Fibroblast of skin of right quadriceps (primary cell): ENCODE results near the gene ARMC5.
"Not testable (repeated sequence)": the region's sequence is repeated elsewhere in the genome, so short reads cannot be mapped to it uniquely, and the experiment has no call there.

ENCODE experiments used
- DNase-seq: peaks from one replicate; pipeline ENCODE4 v3.0.0-alpha.2; 2013

ARMC5 gene, protein sequence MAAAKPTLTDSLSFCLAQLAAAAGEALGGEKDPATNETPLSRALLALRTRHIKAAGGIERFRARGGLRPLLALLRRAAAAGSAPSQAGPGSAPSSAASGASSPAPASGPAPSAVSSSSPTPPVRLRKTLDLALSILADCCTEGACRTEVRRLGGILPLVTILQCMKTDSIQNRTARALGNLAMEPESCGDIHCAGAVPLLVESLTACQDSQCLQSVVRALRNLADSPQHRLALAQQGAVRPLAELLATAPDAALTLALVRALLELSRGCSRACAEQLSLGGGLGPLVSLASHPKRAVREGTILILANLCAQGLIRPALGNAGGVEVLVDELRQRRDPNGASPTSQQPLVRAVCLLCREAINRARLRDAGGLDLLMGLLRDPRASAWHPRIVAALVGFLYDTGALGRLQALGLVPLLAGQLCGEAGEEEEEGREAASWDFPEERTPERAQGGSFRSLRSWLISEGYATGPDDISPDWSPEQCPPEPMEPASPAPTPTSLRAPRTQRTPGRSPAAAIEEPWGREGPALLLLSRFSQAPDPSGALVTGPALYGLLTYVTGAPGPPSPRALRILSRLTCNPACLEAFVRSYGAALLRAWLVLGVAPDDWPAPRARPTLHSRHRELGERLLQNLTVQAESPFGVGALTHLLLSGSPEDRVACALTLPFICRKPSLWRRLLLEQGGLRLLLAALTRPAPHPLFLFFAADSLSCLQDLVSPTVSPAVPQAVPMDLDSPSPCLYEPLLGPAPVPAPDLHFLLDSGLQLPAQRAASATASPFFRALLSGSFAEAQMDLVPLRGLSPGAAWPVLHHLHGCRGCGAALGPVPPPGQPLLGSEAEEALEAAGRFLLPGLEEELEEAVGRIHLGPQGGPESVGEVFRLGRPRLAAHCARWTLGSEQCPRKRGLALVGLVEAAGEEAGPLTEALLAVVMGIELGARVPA

DNA sequence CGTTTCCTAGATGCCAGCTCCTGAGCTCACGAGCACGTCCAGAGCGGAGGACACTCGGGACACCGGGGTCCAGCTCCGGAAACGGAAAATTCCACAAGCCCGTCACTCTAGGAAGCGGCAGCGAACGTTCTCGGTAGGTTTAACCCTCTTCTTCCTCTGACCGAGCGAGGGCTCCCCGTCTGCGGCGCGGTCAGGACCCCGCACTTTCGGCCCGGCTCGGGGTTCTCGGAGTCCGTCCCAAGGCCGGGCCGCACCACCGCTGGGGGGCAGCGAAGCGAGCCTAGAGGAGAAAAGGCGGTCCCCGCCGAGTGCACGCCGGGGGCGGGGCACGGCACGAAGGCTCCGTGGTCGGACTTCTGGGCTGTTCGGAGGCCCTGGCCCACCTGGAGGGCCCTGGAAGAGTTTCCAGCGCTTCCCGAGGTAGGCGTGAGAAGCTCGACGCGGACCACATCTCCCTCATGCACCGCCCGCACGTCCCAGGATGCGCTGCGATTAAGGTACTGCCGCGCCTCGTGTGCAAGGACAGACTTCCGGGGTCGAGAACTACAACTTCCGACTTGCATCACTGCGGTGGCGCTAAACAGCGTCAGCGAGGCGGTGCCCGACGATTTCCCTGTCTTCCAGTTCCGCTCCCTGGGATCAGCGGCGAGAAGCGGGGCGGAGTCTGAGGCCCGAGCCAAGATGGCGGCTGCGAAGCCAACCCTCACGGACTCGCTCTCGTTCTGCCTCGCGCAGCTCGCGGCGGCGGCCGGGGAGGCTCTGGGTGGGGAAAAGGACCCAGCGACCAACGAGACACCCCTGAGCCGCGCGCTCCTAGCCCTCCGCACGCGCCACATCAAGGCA lies at the start of gene ARMC5:
ARMC5 (plus strand) TSS at position 658 of the 843 bp plus-strand sequence; CDS start at position 682, 24 bp downstream.
- DNase-seq: peak; percentile 98

DNA sequence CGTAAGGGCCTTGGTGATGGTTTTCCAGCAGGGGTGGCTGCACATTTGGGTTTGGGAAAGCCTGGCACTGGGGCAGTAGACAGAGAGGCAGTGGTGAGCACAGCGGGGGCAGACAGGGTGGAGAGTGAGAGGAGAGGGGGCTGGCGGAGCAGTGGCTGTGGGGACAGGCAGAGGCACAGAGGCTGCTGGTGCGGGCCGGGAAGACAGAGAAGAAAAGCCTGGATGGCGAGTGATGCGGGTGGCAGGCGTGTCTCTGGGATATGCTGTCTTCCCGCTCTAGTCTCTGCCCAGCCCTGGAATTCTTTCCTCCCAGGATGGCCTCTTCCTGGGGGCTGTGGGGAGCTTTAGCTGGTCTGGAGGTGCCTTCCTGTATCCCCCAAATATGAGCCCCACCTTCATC lies 49.2 kb upstream of the ARMC5 start:
- no peak for DNase-seq

DNA sequence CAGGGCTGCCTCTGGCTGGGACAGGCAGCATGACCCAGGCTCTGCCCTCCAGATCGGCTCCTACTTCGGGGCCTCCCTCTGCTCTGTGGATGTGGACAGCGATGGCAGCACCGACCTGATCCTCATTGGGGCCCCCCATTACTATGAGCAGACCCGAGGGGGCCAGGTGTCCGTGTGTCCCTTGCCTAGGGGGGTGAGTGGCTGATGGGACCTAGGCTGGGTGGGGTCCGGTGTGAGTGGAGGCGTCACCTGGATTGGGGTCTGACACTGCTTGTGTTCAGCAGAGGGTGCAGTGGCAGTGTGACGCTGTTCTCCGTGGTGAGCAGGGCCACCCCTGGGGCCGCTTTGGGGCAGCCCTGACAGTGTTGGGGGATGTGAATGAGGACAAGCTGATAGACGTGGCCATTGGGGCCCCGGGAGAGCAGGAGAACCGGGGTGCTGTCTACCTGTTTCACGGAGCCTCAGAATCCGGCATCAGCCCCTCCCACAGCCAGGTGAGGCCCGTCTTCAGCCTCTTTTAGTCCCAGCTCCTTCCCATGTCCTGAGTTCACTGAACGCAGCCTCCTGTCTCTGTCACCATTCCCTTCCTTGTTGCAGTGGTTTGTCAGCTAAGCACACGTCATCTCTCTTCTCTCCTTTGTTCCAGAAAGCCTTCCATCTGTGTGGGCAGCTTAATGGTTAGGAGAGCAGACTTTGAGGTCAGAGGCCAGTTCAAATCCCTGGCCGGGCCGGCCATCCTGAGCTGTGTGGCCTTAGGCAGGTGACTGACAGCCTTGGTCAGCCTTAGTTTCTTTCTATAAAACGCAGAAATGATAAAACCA lies 48.1 kb upstream of the ARMC5 start:
- no peak for DNase-seq

DNA sequence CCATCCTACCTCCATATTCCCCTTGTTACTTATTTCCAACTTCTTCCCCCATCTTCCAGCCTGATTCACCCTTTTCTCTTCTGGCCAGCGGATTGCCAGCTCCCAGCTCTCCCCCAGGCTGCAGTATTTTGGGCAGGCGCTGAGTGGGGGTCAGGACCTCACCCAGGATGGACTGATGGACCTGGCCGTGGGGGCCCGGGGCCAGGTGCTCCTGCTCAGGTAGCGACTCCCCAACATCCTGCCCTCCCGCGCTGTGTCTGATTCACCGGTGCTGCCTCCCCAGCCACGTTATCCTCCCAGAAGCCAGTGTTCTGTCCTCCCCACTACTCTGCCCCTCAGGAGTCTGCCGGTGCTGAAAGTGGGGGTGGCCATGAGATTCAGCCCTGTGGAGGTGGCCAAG lies 46.6 kb upstream of the ARMC5 start:
- no peak for DNase-seq

DNA sequence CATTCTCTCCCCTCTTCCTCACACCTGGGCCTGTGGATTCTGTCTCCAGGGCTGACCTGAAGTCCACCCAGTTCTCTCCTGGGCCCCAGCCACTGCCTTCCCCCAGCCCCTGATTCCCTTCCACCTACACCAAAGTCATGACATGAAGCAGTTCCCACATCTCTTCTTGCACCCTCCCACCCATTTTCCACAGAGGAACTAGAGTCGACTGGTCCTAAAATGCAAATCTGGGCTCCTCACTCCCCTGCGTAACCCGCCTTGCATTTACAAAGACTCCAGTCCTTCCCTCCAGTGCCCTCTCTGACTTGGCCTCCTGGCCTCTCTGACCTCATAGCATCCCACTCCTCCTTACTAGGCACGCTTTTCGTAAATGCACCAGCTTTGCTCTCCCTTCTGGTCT lies 45.9 kb upstream of the ARMC5 start:
- no peak for DNase-seq

DNA sequence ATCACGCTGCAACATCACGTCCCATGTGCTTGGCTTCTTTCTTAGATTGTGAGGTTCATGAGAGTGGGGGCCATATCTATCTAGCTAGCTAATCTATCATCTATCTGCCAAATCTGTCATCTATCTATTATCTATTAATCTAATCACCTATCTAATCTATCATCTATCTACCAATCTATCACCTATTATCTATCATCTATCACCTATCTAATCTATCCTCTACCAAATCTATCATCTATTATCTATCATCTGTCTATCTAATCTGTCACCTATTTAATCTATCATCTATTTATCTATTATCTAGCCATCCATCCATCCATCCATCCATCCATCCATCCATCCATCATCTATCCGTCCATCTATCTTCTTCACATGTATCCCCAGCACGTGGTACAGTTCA lies 45.4 kb upstream of the ARMC5 start:
- no peak for DNase-seq

DNA sequence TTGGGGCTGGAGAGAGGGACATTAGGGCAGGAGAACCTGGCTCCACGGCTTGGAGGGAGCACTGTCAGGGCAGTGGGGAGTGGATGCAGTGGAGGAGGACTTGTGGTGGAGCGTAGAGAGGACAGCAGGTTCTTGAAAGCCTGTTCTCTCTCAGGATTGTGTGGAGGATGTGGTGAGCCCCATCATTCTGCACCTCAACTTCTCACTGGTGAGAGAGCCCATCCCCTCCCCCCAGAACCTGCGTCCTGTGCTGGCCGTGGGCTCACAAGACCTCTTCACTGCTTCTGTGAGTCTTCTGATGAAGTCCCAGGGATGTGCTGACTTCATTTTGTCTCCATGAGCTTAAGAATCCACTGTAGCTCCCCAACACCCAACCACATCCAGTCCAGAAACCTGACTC lies 44.6 kb upstream of the ARMC5 start:
- DNase-seq: no peak

DNA sequence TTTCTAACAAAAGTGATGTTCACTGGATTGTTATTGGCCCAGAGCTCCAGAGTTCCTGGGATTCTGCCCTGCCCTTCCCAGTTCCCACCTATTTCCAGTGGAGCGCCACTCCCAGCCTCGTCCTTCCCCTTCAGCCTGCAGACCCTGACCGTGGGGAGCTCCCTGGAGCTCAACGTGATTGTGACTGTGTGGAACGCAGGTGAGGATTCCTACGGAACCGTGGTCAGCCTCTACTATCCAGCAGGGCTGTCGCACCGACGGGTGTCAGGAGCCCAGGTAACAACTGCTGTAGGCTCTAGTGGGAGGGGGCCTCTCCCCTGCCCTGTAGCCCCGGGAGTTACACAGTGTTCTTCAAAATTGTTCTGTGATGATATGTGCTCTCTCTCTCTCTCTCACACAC lies 42.9 kb upstream of the ARMC5 start:
- no peak for DNase-seq

DNA sequence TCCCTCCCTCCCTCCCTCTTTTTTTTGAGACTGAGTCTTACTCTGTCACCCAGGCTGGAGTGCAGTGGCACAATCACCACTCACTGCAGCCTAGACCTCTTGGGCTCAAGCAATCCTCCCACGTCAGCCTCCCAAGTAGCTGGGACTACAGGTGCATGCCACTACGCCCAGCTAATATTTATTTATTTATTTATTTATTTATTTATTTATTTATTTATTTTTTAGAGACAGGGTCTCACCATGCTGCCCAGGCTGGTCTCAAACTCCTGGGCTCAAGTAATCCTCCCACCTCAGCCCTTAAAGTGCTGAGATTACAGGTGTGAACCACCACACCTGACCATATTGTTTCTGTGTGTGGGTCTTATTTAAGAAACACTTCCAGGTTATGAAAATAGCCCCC lies 42.3 kb upstream of the ARMC5 start:
- DNase-seq: not testable (repeated sequence)

DNA sequence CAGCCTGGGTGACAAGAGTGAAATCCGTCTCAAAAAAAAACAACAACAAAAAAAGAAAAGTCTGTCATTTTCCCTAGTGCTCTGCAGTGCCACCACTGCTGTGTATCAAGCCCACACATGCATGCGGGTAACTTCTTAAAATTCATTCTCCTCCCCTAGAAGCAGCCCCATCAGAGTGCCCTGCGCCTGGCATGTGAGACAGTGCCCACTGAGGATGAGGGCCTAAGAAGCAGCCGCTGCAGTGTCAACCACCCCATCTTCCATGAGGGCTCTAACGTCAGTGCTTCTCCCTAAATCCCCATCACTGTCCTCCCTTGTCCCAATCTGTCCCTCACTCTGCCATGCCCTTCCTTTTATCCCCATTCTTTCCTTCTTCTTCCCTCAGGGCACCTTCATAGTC lies 41.4 kb upstream of the ARMC5 start:
- DNase-seq: no peak

DNA sequence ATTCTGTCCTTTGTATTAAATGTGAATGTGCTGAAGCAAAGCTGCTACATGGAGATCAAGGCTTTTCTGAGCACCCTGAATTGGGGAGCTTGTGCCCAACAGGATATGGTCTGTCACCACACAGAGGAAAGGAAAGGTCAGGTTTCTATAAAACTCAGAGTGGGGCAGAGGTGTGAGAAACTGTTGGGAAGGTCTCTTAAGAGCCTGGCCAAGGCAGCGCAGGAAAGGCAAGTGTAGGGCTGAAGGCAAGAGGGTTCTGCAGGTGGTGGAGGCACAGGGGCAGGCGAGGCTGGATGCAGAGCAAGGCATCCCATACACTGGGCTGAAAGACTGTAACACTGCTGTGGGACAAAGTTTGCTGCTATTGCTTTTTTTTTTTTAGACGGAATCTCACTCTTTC lies 39.3 kb upstream of the ARMC5 start:
- no peak for DNase-seq

DNA sequence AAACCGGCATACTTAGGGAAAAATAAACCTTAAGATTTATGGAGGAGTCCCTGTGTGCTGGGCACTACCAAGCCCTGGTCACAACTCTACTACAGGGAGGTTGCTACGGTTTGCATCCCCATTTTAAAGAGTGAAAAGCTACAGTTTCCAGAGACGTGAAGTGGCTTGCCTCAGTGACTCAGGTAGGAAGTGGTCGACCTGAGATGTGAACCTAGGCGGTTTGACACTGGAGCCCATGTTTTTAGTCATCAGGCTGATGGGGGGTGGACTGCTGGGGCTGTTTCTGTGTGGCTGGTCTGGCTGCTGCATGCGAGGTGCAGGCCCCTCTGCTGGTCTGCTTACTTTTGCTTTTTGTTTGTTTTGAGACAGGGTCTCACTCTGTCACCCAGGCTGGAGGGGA lies 37.7 kb upstream of the ARMC5 start:
- DNase-seq: no peak

DNA sequence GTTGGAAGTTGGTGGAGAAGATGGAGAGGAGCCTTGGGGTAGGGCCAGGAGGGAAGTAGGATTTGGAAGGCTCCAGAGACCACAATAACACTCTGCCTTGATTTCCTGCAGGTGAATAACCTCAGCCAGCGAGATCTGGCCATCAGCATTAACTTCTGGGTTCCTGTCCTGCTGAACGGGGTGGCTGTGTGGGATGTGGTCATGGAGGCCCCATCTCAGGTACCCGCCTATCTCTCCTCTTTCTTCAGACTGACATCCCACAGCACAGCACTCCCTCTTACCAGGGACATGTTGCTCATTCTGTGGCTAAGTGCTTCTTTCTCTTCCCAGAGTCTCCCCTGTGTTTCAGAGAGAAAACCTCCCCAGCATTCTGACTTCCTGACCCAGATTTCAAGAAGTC lies 36.1 kb upstream of the ARMC5 start:
- DNase-seq: no peak

DNA sequence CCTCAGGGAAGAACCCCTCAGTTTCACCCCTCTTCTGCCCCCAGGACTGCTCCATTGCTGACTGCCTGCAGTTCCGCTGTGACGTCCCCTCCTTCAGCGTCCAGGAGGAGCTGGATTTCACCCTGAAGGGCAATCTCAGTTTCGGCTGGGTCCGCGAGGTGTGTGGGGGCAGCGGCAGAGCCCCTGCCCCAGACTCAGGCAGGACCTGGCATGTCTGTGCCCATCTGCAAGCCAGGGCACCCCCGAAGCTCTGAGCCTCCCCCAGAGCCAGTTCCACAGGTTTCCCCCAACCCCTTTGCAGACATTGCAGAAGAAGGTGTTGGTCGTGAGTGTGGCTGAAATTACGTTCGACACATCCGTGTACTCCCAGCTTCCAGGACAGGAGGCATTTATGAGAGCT lies 35.5 kb upstream of the ARMC5 start:
- DNase-seq: no peak

DNA sequence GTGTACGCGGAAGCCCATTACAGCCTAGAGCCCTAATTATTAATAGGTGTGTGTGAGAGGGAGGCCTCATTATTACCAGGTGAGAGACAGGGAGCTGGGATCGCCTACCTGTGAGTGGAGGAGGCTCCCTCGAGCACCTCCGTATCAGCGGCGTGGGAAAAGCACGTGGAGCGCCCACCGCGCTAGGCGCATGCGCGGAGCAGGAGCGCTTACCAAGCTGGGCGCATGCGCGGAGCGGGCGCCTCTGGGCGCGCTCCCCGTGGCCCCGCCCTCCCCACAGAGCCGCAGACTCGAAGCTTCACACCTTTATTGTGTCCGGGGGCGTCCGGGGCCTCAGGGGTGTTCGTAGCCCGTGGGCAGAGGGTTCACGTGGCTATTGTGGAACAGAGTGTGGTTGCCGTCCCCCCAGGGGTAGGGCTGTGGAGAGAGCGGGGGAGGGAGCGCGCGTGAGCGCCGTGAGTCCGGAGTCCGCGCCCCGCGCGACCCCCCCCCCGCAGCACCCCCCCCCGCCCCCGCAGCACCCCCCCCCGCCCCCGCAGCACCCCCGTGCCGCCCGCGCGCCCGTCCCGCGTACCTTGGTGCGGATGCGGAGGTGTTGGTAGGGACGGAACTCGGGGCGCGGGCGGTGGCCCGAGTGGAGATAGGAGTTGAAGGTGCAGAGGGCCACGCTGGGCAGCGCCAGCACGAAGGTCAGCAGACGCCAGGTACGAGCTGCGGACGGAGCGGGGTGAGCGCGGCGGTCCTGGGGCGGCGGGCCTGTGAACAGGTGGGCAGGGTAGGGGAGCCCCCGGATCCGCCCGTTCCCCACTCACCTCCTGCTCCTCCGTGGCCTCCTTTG lies 31.6 kb upstream of the ARMC5 start:
- peak; percentile 35 for DNase-seq

DNA sequence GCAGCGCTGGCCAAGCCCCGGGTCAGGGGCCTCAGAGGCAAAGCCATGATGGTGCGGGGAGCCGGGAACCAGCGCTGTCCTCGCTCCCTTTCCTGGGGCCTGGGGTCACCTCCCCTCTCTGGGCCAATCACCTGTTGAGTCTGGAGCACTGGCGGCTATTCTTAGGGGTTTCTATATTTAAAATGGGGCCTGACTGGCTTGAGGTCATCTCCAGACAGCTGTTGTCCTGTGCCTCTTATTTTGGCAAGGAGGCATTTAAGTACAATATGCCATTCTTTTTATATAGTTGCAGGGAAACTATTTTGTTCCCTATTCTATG lies 31.1 kb upstream of the ARMC5 start, which contains the start of gene COX6A2:
COX6A2 (minus strand) TSS at position 82 of the 319 bp plus-strand sequence; CDS start at position 47, 35 bp downstream.
- no peak for DNase-seq

DNA sequence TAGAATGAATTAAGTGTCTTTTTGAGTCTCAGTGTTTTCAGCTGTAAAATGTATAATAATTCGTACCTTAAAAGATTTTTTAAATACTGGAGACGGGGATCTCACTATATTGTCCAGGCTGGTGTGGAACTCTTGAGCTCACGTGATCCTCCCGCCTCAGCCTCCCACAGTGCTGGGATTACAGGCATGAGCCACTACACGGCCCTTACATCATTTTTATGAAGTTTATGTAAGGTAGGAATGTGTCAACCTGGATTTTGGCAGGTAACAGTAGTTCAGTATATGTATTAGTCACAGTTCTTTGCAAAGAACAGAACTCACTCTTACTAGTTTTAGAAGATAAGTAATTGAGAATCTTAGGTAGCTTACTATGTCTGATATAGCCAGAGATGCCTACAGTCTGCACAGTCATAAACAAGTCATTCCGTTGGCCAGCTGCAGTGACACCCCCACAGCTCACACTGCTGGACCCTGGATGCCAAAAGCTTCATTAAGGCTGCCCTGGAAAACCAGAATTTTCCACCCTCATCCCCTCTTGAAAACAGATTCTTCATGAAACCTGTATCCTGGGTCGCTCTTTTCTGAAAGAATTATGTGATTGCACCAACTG lies 30.6 kb upstream of the ARMC5 start:
- DNase-seq: no peak

DNA sequence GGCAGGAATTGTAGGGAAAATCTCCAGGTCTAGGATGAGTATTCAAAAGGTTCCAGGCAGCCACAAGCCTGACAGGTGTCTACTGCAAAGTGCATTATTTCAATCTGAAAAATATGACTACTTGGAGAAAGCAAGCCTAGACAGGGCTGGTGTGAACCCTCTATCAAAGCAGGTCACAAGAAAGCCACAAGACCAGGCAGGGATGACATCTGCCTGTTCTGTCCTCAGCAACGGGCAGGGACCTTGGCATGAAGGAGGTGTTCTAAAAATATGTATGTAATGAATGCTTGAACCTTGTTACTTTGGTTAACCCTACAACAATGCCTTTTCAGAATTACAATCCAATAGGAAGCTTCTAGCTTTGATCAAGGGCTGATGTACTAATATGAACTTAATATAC lies 30.0 kb upstream of the ARMC5 start:
- no peak for DNase-seq

DNA sequence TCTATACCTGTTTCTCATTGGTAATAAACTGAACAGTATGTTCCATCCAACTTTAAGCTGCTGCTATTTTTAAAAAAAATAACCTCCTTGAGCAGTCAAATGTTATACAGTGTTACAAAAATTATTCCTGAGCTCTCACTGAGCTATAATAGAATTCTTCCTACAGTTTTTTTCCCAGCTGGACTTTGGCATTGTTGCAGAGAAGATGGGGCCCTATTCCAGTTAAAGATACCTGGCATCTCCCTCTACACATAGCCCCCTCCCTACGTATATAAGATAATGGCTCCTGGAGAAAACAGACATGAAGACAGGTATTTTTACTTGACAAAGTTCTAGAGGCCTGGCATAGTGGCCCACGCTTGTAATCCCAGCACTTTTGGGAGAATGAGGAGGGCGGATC lies 29.5 kb upstream of the ARMC5 start:
- DNase-seq: no peak

DNA sequence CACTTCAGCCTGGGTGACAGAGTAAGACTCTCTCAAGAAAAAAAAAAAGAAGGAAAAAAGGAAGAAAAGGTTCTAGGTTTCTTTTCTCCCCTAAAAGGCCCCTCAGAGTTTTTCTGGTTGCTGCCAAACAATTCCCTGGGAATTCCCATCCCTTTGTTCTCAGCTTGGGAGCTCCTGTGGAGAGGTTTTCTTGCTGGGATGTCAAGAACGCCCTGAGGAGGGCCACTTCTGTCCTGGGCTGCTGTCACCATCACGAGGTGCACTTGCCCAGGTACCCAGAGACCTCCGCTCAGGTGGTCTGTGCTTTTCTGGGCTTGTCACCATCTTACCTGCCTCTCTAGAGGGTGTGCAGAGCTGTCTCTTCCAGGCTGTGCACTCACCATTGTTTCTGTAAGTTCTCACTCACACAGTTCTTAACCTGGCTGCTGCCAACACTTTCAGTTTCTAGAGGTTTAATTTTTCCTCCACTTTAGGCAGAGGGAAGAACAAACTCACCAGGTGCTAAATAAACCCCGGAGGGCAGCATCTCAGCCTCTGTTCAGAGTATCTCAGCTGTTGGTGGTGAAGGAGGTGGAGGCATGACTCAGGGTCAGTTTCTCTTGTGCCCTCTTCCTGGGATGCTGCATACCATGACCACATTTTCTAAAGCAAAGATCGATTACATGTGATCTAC lies 28.8 kb upstream of the ARMC5 start:
- no peak for DNase-seq
